GM12872 (cell line): ENCODE data around the gene SOX10.

Source experiments
- CTCF ChIP-seq: IDR thresholded peaks from 3 replicates; pipeline ENCODE4 v1.5.1; 2011; ENCODE audit warnings: low read depth, mild to moderate bottlenecking, low read length, moderate library complexity; ENCODE audit not compliant: insufficient read depth

The SOX10 gene

DNA sequence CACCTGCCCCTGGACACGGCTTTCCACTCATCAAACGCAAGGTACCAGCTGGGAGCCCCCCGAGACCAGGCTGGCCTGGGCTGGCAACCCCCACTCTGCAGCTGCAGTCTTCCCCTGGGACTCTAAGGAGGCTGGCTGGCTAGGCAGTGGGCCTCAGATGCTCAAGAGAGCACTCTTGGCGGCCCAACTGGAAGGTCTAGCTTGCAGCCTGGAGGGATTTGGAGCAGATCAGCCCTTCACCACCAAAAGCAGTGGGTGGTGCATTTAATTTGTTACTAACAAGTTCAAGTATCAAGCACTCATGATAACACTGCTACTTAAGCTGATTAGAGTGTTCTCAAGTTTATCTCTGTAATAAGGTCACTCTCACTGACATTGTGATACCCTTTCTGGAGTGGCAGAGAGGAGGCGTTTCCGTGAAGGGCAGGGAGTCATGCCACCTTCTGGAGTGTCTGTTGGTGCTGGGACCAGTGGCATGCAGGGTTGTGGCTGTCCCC, 52.4 kb downstream of the SOX10 start:
- TF ChIP-seq CTCF, result no peak

GRCh38 chr22:37930952-37931440, 53.4 kb downstream of the SOX10 start:
- TF ChIP-seq CTCF, result no peak

DNA sequence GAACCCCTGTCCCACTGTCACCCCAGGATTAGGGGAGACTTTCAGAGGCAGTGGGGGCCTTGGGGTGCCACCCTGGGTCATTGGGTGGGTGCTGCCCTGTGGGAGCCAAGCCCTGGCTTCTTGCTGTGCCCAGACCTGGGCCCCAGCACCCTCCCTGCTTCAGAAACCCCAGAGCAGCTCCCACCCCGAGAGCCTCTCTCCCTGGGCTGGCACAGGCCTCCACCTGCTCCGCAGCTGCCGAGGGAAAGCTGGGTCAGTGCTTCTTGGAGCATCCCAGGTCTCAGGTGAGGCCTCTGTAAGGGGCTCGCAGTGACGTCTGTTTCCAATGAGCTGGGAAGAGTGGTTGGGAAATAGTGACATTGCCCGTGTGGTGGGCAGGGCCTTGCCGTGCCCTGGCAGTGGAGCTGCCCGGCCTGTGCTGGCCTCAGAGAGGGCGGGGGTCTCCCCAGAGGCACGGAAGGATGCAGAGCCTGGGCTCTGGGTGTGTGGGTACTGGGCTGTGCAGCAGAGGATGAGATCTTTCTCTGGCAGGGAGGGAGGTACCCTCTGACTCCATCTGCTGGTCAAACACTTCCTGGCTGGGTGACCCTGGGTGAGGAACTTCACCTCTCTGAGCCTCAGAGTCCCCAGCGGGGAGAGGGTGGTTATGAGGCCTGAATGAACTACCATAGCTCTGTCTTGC, 53.9 kb downstream of the SOX10 start:
- peak; percentile 65 for TF ChIP-seq CTCF

- TF ChIP-seq CTCF, result no peak
Observed at GRCh38 chr22:37929390-37929789, 55.0 kb downstream of the SOX10 start.

DNA sequence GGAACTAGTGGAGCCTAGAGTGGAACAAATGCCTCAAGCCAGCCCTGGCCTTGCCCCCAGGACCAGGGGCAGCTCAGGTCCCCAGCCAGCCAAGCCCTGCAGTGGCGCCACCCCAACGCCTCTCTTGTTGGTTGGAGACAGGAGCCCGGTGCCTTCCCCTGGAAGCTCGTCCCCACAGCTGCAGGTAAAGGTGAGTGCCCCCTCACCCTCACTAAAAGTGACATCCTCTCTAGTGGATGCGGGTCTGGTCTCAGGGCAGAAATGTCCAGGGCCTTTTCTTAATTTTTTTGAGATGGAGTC, 56.8 kb downstream of the SOX10 start:
- no peak for TF ChIP-seq CTCF

- no peak for TF ChIP-seq CTCF
Observed at GRCh38 chr22:37926771-37927636, 57.4 kb downstream of the SOX10 start.

DNA sequence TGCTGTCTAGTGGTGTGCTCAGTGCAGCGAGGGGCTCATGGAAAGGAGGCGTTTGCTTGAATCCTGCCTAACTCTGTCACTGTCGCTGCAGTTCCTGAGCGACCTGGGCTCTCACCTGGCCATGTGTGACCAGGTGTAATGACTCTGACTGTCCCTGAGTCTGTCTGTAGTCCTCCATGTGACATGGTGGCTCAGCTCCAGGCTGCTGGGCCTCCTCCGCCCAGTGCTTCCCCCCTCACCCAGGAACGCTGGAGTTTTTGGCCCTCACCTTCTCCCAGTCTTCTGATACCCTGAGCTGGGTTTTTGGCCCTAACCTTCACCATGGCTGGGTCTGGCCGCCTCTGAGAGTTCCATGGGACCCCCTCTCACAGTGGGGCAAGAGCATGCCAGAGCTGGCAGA, 58.0 kb downstream of the SOX10 start:
- TF ChIP-seq CTCF, result no peak
